ENCODE results near the gene LRRC17. TPM values are rescaled to one million over a fixed set of nuclear protein-coding genes. Genes with fewer than 3 reads are reported as not detected.

LRRC17 gene
- polyA plus RNA-seq, 3 donors = 0.04 TPM; not detected in 2

GRCh38 chr7:102874166-102874829 is 38.5 kb upstream of the LRRC17 start:
- H3K9me3 Mint-ChIP-seq = peaks cover 0 to 3% (median 0%) of the 10 kb centered on the region in 7 donors
- H3K4me1 Mint-ChIP-seq = peaks cover 15% of the 10 kb centered on the region
- intact Hi-C loops (cut with micrococcal nuclease) = no loop called here
- H3K9ac ChIP-seq (ENCODE audit: insufficient read depth, low read length, poor library complexity, severe bottlenecking) = no peak overlapping the region
- no peaks in the 10 kb centered on the region for H4K20me1 ChIP-seq (ENCODE audit: insufficient read depth, low read length)
- H3K79me2 ChIP-seq (ENCODE audit: insufficient read depth, low read length) = no peaks in the 10 kb centered on the region
- TF ChIP-seq CTCF (IDR thresholded peaks at IDR 0.05) = no peak
- H3K9me3 ChIP-seq (replicated peaks in 1 of 2; ENCODE audit: control insufficient read depth in 1 of 2, insufficient read depth in 1 of 2, low read length in 2 of 2) = no peaks in the 10 kb centered on the region
- no peak overlapping the region for H3K27ac Mint-ChIP-seq
- no peak overlapping the region for H2AFZ ChIP-seq (ENCODE audit: insufficient read depth, low read depth, low read length, poor library complexity, severe bottlenecking)
- WGBS (ENCODE audit: insufficient coverage) = 80% methylated on average over 1 of the region's 5 CpGs
- no peak overlapping the region for H3K4me2 ChIP-seq (replicated peaks; ENCODE audit: extremely low read depth, low read length, poor library complexity, severe bottlenecking)
- H3K36me3 ChIP-seq (replicated peaks in 1 of 2; ENCODE audit: control insufficient read depth in 1 of 2, insufficient read depth in 2 of 2, low read length in 2 of 2) = no peaks in the 10 kb centered on the region
- no peak overlapping the region for H3K4me3 ChIP-seq (replicated peaks in 1 of 3; ENCODE audit: low read depth in 2 of 3, low read length in 3 of 3)
- peak in 1 of 3 donors; percentile 41 for DNase-seq
- H3K4me3 Mint-ChIP-seq = no peak overlapping the region
- H3K4me1 ChIP-seq (ENCODE audit: control insufficient read depth in 1 of 2, insufficient read depth in 2 of 2, low read length in 2 of 2) = peaks cover 2 to 5% of the 10 kb centered on the region in 2 donors
- peaks cover 0 to 4% of the 10 kb centered on the region in 2 donors for H3K36me3 Mint-ChIP-seq
- no peak overlapping the region for H3K27ac ChIP-seq (ENCODE audit: low read depth in 1 of 2, low read length in 2 of 2)
- H3K27me3 Mint-ChIP-seq (ENCODE audit: low read depth in 3 of 3) = peaks cover 0 to 2% (median 0%) of the 10 kb centered on the region in 3 donors
- H3K27me3 ChIP-seq (ENCODE audit: control insufficient read depth in 2 of 2, insufficient read depth in 2 of 2, low read length in 2 of 2) = no peaks in the 10 kb centered on the region

GRCh38 chr7:102874966-102875365 is 37.8 kb upstream of the LRRC17 start:
- Mint-ChIP-seq H3K4me3 (no peak overlapping the region), H3K27ac (no peak overlapping the region), H3K4me1 (peaks cover 15% of the 10 kb centered on the region), H3K36me3 (peaks cover 0 to 4% of the 10 kb centered on the region in 2 donors), H3K9me3 (peaks cover 0 to 3% (median 0%) of the 10 kb centered on the region in 7 donors), H3K27me3 (ENCODE audit: low read depth in 3 of 3) (peaks cover 0 to 3% (median 2%) of the 10 kb centered on the region in 3 donors)
- no peak overlapping the region for H3K27ac ChIP-seq (ENCODE audit: low read depth in 1 of 2, low read length in 2 of 2)
- H4K20me1 ChIP-seq (ENCODE audit: insufficient read depth, low read length) = no peaks in the 10 kb centered on the region
- intact Hi-C loops (cut with micrococcal nuclease) = no loop called here
- no peak overlapping the region for H2AFZ ChIP-seq (ENCODE audit: insufficient read depth, low read depth, low read length, poor library complexity, severe bottlenecking)
- H3K27me3 ChIP-seq (ENCODE audit: control insufficient read depth in 2 of 2, insufficient read depth in 2 of 2, low read length in 2 of 2) = no peaks in the 10 kb centered on the region
- no peaks in the 10 kb centered on the region for H3K9me3 ChIP-seq (replicated peaks in 1 of 2; ENCODE audit: control insufficient read depth in 1 of 2, insufficient read depth in 1 of 2, low read length in 2 of 2)
- no CpG with 5 or more reads among the region's 1 CpG for WGBS (ENCODE audit: insufficient coverage)
- H3K36me3 ChIP-seq (replicated peaks in 1 of 2; ENCODE audit: control insufficient read depth in 1 of 2, insufficient read depth in 2 of 2, low read length in 2 of 2) = no peaks in the 10 kb centered on the region
- no peak overlapping the region for H3K4me3 ChIP-seq (replicated peaks in 1 of 3; ENCODE audit: low read depth in 2 of 3, low read length in 3 of 3)
- H3K4me1 ChIP-seq (ENCODE audit: control insufficient read depth in 1 of 2, insufficient read depth in 2 of 2, low read length in 2 of 2) = peaks cover 2 to 5% of the 10 kb centered on the region in 2 donors
- TF ChIP-seq CTCF (IDR thresholded peaks at IDR 0.05) = no peak
- no peak overlapping the region for H3K9ac ChIP-seq (ENCODE audit: insufficient read depth, low read length, poor library complexity, severe bottlenecking)
- DNase-seq = no peak
- H3K79me2 ChIP-seq (ENCODE audit: insufficient read depth, low read length) = no peaks in the 10 kb centered on the region
- H3K4me2 ChIP-seq (replicated peaks; ENCODE audit: extremely low read depth, low read length, poor library complexity, severe bottlenecking) = no peak overlapping the region

All from CD14-positive monocyte (primary cell).